Sciatic nerve (tissue), 2 donors: ENCODE measurements around the gene FRMD1. TPM values are rescaled to one million over a fixed set of nuclear protein-coding genes. Genes with fewer than 3 reads are reported as not detected.

Experiments
- ATAC-seq: fragments of 200-7000 bp; cut with Tn5 transposase; one replicate; pipeline ENCODE4 v1.9.1; 2020; ENCODE audit warnings: mild to moderate bottlenecking, moderate library complexity
- DNase-seq: peaks from one replicate; pipeline ENCODE4 v3.0.0-alpha.2; 2020; ENCODE audit warnings: low spot score
- intact Hi-C: fragments of 100-400 bp; cut with DNase I; formaldehyde crosslinking; loops from one replicate; pipeline ENCODE4 v1.14.2; 2022
- total RNA-seq: library from RNA; stranded (reverse); fragmentation: NEBNext Ultra II Directional; extraction: Animal tissue kit (Norgen Biotek cat#: 25700); gene quantifications from one replicate; pipeline ENCODE4 v1.2.1, GENCODE V29; 2021
- donor health status: DM: no; HTN: no; CAD: no.
- donor health status: DM: no; HTN: no; CAD: no.

FRMD1 gene
- total RNA-seq, 1 donor from 2014 or later, result 25.5 TPM

DNA sequence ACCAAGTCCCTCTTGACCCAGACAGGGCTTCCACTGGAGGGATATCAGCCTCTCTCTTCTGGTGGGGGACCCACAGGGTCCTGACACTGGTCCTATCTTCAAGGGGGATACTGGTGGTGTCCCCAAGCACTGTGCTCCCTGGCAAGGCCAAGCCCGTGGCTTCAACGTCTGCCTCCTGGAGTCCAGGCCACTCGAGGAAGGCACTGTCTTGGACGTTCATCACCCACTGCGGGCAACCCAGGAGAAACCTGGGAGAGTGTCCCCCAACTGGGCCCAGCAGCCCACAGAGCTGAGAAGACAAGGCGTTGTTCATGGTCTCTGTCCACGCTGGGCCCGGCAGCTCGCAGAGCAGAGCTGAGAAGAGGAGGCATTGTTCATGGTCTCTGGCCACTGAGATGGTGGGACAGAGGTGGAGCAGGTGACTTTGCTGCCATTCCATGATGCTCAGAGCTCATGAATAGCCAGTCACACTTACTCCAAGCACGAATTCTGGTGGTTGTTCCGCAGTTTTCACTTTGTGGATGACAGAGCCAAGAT, 37.5 kb upstream of the FRMD1 start:
- ATAC-seq, result no peak
- peak; percentile 21 for DNase-seq
- intact Hi-C loops, result no loop called here

DNA sequence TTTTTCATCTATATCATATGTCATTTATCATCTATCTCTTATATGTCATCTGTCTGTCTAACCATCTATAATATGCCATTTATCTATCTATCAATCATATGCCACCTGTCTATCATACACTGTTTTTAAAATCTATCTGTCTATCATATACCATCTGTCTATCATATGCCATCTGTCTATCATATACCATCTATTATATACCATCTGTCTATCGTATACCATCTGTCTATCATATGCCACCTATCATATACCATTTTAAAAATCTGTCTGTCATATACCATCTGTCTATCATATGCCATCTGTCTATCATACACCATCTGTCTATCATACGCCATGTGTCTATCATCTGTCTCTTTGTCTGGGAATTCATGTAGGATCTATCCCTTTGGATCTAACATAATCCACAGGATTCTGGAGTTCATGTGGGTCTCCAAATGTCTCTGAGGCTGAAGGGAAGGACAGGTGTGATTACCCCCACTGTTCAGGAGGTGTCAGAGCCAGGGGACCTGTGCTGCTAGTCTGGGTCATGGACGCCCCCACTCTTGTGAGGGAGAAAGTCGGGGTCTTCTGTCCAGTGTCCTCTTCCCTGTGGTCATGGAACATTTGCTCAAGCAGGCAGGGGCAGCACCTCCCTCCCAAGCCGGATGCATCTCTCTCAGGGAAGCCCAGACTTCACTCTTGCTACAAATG, 36.9 kb upstream of the FRMD1 start:
- intact Hi-C loops, result no loop called here
- ATAC-seq (no peak), DNase-seq (peak; percentile 22)

DNA sequence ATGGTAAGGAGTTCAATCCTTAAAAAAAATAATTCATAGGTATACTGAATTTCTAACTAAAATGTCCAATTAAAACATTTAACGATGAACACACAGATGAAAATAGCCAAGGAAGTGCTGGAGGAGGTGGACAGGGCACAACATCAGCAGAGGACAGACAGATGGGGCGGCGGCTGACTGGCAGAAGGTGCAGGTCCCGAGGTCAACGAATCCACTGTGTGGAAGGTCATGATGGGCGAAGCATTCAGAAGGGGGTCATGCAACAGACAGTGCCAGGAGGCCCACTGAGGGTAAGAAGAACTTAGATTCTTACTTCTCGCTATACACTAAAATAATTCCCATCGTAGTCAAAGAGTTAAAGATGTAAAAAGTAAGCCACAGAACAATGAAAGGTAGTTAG, 34.2 kb upstream of the FRMD1 start:
- intact Hi-C loops, result no loop called here
- DNase-seq, result peak; percentile 31
- no peak for ATAC-seq

DNA sequence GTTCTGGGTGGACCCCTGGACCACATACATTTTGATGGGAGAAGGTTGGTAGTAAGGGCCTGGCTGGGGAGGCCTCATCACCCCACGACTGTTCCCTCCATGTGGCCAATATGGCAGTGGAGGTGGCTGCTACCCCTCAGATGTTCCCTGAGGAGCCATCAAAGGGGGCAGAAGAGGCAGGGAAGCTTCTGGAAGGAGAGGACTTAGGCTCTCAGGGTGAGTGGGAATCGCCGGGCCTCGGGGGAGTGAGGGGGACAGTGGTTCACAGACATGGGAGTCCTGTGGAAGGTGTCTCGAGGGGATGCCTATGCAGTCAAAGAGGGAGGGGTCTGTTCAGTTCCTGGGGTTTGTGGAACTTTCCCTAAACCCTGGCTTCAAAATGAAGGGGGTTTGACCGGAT, 32.9 kb upstream of the FRMD1 start:
- DNase-seq, result no peak
- intact Hi-C loops, result no loop called here

DNA sequence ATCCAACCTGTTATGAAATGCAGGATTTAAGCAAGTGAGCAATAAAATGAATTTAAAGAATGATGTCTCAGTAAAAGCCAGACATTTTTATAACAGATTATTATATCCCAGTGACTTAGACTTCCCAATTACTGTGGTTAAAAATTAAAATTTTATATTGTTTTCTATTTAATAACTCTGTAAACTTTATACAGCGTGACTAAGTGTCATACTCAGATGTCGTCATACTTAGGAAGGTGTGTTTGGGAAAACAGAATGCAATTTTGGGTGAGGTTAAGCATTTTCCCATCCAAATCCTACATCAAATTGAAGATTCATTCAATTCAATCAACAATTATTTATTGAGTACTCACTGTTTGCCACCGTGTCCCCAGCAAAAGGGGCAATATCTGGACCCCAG, 31.4 kb upstream of the FRMD1 start:
- no peak for DNase-seq
- intact Hi-C loops, result no loop called here
- ATAC-seq, result no peak

More for the DNA sequence above, 32.9 kb upstream of the FRMD1 start:
- ATAC-seq, result no peak

DNA sequence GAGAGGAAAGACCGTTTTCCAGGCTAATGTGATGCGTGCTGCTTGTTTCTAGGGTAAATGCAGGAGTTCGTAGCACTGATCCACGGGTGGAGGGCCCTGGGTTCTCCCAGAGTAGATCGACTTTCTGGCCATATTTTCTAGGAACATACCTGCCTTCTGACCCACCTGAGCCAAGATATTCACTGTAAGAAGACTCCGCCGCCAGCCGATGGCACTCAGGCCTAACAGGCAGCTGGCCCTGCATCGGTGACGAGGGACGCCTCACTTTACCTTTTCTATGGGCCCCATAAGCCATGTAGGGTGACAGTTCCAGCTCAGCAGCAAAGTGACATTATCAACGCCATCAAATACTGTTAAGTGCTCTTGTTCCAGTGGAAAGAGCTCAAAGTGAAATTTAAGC, 30.2 kb upstream of the FRMD1 start:
- no peak for ATAC-seq
- no peak for DNase-seq
- intact Hi-C loops, result no loop called here

DNA sequence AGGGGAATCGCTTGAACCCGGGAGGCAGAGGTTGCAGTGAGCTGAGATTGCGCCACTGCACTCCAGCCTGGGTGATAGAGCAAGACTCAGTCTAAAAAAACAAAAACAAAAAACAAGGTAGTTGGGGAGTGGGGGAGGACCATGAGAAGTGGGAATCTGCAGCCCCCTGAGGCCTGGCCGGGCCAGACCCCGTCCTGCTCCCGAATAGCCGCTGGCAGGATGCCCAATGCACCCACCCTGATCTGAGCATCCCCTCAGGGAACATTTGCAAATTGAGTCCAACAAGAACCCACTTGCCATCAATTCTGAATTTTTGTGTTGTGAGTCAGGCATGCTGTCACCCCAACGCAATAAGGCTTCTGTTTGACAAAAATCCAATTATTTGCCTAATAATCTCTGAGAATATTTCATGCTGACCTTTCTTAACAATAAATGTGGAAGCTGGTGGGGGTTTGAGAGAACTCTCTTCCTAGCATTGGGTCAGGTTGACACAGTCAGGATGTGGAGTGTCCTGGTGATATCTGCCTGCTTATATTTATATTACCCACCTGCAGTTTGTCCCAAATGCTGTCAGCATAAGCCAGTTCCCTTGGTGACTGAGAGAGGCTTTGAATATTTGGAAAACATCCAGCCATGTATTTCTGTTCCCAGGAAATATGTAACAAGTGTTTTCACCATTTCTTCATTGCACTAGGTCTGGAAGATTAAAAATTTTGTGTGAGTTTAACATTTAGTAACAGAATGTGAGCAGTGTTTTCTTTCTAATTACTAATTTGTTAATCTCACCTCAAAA, 28.4 kb upstream of the FRMD1 start:
- intact Hi-C loops, result no loop called here
- ATAC-seq (peak; percentile 22), DNase-seq (no peak)

DNA sequence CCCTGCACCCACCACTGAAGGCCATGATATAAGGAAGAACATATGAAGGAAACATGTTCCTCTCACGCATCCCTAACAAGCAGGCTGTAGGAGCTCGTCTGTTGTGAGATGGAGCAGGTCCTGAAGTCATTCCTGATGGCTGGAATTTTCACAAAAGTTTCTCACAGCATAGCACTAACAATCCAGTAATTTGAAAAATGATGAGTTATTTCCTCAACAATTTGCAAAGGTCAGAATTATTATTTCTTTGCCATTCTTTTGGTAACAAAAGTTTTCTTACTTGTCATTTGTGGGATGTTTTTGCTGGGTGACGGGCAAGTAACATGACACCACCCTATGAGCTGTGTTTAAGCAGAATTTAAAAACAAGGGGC, 27.6 kb upstream of the FRMD1 start:
- intact Hi-C loops, result no loop called here
- DNase-seq, result no peak
- ATAC-seq, result no peak

DNA sequence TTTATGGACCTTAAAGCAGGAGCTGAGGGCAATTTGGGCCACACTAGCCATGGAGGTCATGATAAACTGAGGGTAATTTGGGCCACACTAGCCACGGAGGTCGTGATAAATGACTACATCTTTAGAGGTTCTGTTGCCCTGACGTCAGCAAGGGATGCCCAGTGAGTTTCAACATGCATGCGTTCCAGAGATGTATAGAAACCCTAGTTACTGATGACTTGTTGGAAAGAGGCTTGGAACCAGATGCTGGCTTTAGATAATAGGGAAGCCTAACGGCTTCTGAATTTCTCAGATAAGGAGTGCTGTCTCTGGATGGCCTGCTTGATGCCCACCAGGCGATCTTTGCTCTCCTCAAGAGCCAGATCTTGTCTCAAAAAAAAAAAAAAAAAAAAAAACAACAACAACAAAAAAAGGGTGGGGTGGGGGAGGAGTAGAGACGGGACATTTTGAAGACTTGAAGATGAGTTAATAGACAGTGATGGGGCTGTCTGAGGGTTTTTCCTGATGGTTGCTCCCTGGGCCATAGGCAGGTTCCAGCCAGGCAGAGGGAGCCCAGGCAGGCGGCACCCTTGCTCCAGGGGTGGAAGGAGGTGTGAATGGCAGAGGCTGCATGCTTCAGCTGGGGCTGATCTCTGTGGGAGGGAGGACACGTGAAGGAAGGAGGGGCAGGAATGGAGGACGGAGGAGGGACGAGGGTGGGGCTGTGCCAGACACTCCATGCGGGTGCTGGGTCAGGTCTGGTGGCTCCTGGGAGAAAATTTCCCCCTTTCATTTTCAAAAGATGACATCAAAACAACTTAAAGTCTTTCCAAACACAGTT, 27.0 kb upstream of the FRMD1 start:
- no peak for DNase-seq
- intact Hi-C loops, result no loop called here
- no peak for ATAC-seq

DNA sequence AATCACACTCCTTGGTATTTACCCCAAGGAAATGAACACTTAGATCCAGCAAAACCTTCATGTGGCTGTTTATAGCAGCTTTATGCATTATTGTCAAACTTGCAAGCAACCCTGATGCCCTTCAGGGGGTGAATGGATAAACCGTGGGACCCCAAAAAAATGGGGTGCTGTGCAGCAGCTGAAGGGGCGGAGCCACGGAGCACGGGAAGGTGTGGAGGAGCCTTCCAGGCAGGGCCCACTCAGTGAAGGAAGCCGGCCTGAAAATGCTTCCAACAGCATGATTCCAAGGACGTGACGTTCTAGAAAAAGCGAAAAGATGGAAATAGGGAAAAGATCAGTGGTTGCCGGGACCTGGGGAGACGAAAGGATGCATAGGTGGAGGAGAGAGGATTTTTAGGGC, 25.6 kb upstream of the FRMD1 start:
- DNase-seq, result peak; percentile 54
- intact Hi-C loops, result no loop called here
- no peak for ATAC-seq

DNA sequence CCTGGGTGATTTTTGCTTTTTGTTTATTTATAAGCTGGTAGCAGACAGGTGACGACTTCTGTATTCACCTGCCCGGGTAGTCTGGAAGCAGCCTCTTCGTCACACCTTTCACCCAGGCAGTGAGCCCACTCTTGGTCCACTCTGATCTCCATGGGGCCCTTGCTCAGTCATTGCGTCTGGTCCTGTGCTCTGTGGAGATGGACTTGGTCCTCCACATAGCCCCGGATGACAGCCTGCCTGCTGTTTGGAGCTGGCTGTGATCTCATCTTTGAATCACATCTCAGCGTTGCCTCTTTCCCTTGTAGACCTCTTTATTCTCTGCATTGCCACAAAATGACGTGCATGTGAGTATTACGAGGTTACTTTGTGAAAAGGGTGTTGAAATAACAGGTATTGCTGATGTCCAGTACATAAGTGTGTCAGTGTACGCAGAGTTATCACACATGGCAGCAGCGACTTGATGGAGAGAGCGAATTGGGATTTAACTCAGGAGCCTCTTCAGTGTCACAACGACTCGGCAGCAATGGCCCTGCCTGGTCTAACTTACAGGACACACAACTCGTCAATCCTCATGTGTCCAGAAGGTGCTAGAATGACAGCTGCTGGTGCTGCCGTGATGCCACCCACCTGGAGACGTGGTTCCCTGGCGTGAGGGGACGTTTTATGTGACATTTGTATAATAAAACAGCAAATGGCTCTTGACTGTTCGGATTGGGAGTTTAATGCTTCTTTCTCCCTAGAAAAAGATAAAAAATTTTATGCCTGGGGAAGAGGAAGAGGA, 24.2 kb upstream of the FRMD1 start:
- intact Hi-C loops, result no loop called here
- DNase-seq, result peak; percentile 44
- ATAC-seq, result no peak

DNA sequence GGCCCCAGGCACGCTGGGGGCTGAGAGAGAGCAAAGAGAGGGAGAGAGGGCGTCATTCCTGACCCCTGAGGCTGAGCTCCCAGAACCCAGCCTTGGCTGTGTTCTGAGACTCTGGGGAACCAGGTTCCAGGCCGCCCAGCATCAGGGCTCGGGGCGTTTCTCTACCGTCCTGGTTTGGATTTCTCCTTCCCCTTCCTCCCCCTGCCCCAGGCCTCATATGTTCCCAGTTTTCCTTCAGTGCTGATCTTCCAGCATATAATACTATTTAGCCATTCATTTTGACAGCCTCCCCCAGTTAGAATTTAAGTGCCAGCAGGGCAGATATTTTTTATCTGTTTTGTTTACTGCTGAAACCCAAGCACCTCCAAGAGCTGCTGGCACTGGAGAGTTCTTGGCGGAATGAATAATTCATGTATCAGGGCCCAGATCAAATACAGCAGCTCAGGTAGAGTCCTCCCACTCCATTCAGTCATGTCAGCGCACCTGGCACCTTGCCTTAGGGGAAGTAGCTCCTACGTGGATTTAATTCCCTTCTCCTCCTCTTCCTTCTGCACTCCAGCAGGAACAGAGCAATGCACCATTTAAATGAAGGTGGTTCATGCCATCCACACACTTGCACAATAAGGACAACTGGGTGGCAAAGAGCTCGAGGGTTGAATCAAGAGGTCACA, 23.4 kb upstream of the FRMD1 start:
- ATAC-seq (no peak), DNase-seq (no peak)
- intact Hi-C loops, result no loop called here

DNA sequence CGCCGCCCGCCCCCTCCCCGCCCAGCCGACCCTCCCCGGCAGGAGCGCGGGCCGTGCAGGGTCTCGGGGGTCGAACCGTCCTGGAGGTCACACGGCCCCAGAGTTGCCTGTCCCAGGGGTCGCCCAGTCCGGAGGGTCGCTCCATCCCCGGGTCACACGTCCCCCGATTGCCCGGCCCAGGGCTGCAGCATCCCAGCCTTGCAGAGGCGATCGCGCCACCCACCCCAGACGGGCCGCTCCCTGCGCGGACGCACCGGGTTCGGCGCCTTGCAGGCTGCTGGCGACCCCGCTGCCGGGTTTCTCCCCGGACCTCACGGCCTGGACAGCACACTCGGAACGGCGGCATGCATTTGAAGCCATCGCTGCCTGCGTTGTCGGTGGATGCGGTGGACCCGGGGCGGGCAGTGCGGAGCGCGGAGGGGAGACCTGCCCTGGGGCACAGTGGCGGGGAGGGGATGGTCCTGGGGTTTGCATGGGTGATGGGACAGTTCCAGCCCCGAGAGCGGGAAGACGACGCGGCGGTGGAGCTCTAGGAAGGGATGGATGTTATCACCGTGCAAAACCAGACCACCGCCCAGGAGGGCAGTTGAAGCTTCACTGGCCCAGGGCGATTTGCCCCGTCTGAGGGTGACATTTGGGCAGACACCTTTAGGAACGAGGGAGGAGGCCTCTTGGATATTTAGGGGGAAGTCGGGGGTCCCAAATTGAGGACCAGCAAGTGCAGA, 22.7 kb upstream of the FRMD1 start:
- intact Hi-C loops, result no loop called here
- DNase-seq (peak; percentile 53), ATAC-seq (no peak)

DNA sequence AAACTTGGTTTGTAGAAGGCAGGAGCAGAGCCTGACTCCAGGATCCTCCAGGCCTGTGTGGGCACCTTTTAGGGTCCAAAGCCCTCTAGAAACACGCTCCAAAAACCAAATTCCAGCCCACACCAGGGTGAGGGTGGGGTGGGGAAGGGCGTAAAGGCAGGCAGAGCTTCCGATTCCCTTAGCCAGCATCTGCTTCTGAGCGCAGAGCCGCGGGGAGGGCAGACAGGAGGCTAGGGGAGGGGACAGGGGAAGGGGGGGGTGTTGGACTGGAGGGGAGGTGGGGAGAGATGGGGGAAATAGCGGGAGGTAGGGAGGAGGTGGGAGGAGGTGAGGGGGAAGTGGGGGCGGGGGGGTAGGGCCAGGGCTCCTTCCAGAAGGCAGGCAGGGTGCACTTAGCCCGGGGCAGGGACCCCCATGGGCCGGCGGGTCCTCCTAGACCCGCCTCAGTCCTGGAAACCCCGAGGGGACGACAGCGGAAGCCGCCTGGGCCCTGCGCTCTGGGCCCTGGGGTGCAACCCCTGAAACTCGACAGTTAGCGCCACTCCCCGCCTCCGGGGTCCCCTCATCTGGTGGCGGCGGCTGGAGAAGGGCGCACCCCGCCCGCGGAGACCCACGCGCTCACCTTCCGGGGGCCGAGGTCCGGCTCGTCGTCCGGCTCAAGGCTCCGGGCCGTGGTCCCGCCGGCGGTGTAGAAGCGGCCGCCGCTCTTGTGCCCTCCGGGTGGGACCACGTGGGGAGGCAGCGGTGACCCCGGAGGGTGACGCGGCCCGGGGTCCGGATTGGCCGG, 22.0 kb upstream of the FRMD1 start:
- ATAC-seq, result no peak
- intact Hi-C loops, result no loop called here
- DNase-seq, result peak; percentile 37

DNA sequence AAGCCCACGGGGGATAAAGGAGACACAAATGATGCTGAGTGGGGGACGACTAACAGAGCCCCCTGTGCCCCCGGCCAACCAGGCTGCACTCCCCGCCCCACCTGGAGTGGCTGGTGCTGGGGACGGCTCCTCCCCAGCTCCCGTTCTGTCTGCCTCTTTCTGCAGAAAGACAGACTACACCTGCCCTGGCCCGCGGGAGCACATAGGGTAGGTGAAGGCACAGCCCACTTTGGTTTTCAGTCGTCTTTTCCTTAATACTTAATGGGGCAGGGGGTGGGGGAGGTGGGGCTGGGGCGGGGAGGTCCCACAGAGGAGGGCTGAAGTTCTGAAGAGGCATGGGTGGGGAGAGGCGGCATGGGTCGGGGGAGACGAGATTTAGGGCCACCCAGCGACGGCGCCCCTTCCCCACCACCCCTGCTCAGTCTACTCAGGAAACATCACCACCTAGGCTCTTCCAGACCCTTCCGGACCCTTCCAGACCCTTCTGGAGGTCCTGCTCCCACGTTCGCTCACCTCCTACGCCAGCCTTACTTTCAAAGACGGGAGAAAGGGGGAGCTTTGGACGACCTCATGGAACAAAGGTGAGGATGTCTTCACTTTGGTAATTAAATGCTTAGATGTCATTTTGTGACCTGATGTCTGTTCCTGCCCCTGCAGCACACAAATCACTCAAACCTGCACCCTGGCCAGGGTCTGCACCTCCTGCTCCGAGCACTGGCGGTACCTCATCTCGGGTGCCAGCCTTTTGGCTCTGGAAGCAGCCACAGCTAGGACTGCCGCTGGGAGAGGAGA, 21.2 kb upstream of the FRMD1 start:
- ATAC-seq (no peak), DNase-seq (peak; percentile 33)
- intact Hi-C loops, result no loop called here
